Thyroid gland (tissue), 4 donors: ENCODE measurements around the gene CSMD2. TPM values are rescaled to one million over a fixed set of nuclear protein-coding genes. Genes with fewer than 3 reads are reported as not detected.

ENCODE experiments used
- DNase-seq, 2 donors: peaks; one replicate each; pipeline ENCODE4 v3.0.0-alpha.2; 2019
- H3K27ac ChIP-seq, 3 donors: fragments of 200-600 bp; sonication (generic); 1 replicate in 2 of 3; 2 replicates in 1 of 3; pipeline ENCODE4 v1.5.1; 2016 to 2019; ENCODE audit warnings: mild to moderate bottlenecking in 1 of 3, moderate library complexity in 1 of 3
- H3K27me3 ChIP-seq: fragments of 200-600 bp; sonication (generic); one replicate; pipeline ENCODE4 v1.5.1; 2019
- H3K36me3 ChIP-seq, 2 donors: fragments of 200-600 bp; sonication (generic); one replicate each; pipeline ENCODE4 v1.5.1; 2016 to 2019
- H3K4me1 ChIP-seq, 2 donors: fragments of 200-600 bp; sonication (generic); one replicate each; pipeline ENCODE4 v1.5.1; 2017 to 2019
- H3K4me3 ChIP-seq, 3 donors: fragments of 200-600 bp; sonication (generic); replicated peaks in 1 of 3; 1 replicate in 2 of 3; 2 replicates in 1 of 3; pipeline ENCODE4 v1.5.1; 2016; ENCODE audit warnings: mild to moderate bottlenecking in 1 of 3
- H3K9me3 ChIP-seq: fragments of 200-600 bp; sonication (generic); one replicate; pipeline ENCODE4 v1.5.1; 2017
- CTCF ChIP-seq, 6 experiments: fragments of 200-600 bp in 3 of 6; fragments of 450-650 bp in 3 of 6; sonication (generic) in 3 of 6; IDR thresholded peaks; one replicate each; pipeline ENCODE4 v1.5.1; 2016 to 2019; ENCODE audit warnings: antibody characterized with exemption in 6 of 6, mild to moderate bottlenecking in 2 of 6, inconsistent platforms in 1 of 6, moderate library complexity in 1 of 6
- POLR2A ChIP-seq, 2 donors: fragments of 450-650 bp; IDR thresholded peaks; one replicate each; pipeline ENCODE4 v1.6.1; 2017; ENCODE audit warnings: antibody characterized with exemption in 2 of 2, mild to moderate bottlenecking in 2 of 2, moderate library complexity in 1 of 2
- WGBS, 2 donors: methylation state at CpG; one replicate each; pipeline ENCODE4 v1.1.5; 2017; 5-methylcytosine and 5-hydroxymethylcytosine counted together
- intact Hi-C: fragments of 100-400 bp; cut with DNase I; formaldehyde crosslinking; loops from one replicate; pipeline ENCODE4 v1.15.1; 2023
- total RNA-seq, 4 donors: library from RNA; depleted of rRNA; stranded (reverse); fragments of >200 nt; gene quantifications; one replicate each; pipeline ENCODE4 v1.2.3, GENCODE V29; 2016

Gene CSMD2
- total RNA-seq, 4 donors from 2014 or later = 0.10 to 0.45 (median 0.13) TPM; not detected in 1

GRCh38 chr1:33610864-33611455 lies 554.1 kb downstream of the CSMD2 start:
- intact Hi-C loops = loop anchor here (10.0 kb wide), 1 partner anchor 506 kb away; no protein-coding TSS in a partner anchor
- TF ChIP-seq CTCF (IDR thresholded peaks at IDR 0.05) = no peak
- no peak for TF ChIP-seq POLR2A (IDR thresholded peaks at IDR 0.05)
- Histone ChIP-seq H3K36me3 (no peaks in the 10 kb centered on the region), H3K9me3 (no peaks in the 10 kb centered on the region), H3K4me1 (no peaks in the 10 kb centered on the region), H3K27me3 (no peaks in the 10 kb centered on the region), H3K4me3 (no peak overlapping the region), H3K27ac (no peak overlapping the region)
- no peak for DNase-seq
- 80 to 82% methylated on average over 14 of the region's 14 CpGs for WGBS, 2 donors

- Histone ChIP-seq H3K36me3 (no peaks in the 10 kb centered on the region), H3K4me3 (no peak overlapping the region), H3K9me3 (no peaks in the 10 kb centered on the region), H3K4me1 (no peaks in the 10 kb centered on the region), H3K27me3 (no peaks in the 10 kb centered on the region), H3K27ac (no peak overlapping the region)
- WGBS, 2 donors = 80 to 89% methylated on average over 3 of the region's 3 CpGs
- TF ChIP-seq POLR2A (IDR thresholded peaks at IDR 0.05) (no peak), CTCF (IDR thresholded peaks at IDR 0.05) (no peak)
- DNase-seq = no peak
- intact Hi-C loops = loop anchor here (10.0 kb wide), 1 partner anchor 506 kb away; no protein-coding TSS in a partner anchor
These were observed 554.6 kb downstream of the CSMD2 start for GRCh38 chr1:33610391-33610790.

- 96 to 97% methylated on average over 5 of the region's 5 CpGs for WGBS, 2 donors
- intact Hi-C loops = loop anchor here (10.0 kb wide), 1 partner anchor 505 kb away; no protein-coding TSS in a partner anchor
- Histone ChIP-seq H3K9me3 (no peaks in the 10 kb centered on the region), H3K4me1 (no peaks in the 10 kb centered on the region), H3K36me3 (no peaks in the 10 kb centered on the region), H3K27me3 (no peaks in the 10 kb centered on the region), H3K4me3 (no peak overlapping the region), H3K27ac (no peak overlapping the region)
- no peak for DNase-seq
- TF ChIP-seq CTCF (IDR thresholded peaks at IDR 0.05) (no peak), POLR2A (IDR thresholded peaks at IDR 0.05) (no peak)
These were observed 555.3 kb downstream of the CSMD2 start for GRCh38 chr1:33609739-33610138.

GRCh38 chr1:33608825-33609400 lies 556.1 kb downstream of the CSMD2 start:
- H3K36me3 ChIP-seq = no peaks in the 10 kb centered on the region
- no peak for DNase-seq
- H3K27me3 ChIP-seq = no peaks in the 10 kb centered on the region
- no peak for TF ChIP-seq CTCF (IDR thresholded peaks at IDR 0.05)
- no peaks in the 10 kb centered on the region for H3K9me3 ChIP-seq
- no peak overlapping the region for H3K27ac ChIP-seq
- intact Hi-C loops = no loop called here
- WGBS, 2 donors = 92 to 93% methylated on average over 9 of the region's 9 CpGs
- H3K4me3 ChIP-seq = no peak overlapping the region
- no peaks in the 10 kb centered on the region for H3K4me1 ChIP-seq

- 87 to 89% methylated on average over 12 of the region's 12 CpGs for WGBS, 2 donors
- intact Hi-C loops = no loop called here
- Histone ChIP-seq H3K9me3 (no peaks in the 10 kb centered on the region), H3K4me3 (no peak overlapping the region), H3K27me3 (no peaks in the 10 kb centered on the region), H3K27ac (no peak overlapping the region), H3K36me3 (no peaks in the 10 kb centered on the region), H3K4me1 (no peaks in the 10 kb centered on the region)
- no peak for TF ChIP-seq CTCF (IDR thresholded peaks at IDR 0.05)
- TF ChIP-seq POLR2A (IDR thresholded peaks at IDR 0.05) = no peak
- no peak for DNase-seq
These were observed 557.5 kb downstream of the CSMD2 start for GRCh38 chr1:33607444-33608005.
